ENCODE data around the gene NMRAL1.

NMRAL1 gene

GRCh38 chr16:4501071-4501478 is 26.6 kb upstream of the NMRAL1 start:
- DNase-seq: no peak

GRCh38 chr16:4500272-4500671 is 25.8 kb upstream of the NMRAL1 start:
- no peak for DNase-seq

- DNase-seq: no peak
Measured at GRCh38 chr16:4499196-4499555, 24.8 kb upstream of the NMRAL1 start.

- DNase-seq: no peak
Measured at GRCh38 chr16:4498546-4499195, 24.2 kb upstream of the NMRAL1 start.

- DNase-seq: no peak
Measured at GRCh38 chr16:4496305-4496704, 21.9 kb upstream of the NMRAL1 start.

GRCh38 chr16:4495766-4496165 is 21.3 kb upstream of the NMRAL1 start:
- DNase-seq: no peak

- DNase-seq: no peak
Measured at GRCh38 chr16:4494746-4495490, 20.5 kb upstream of the NMRAL1 start.

- DNase-seq: no peak
Measured at GRCh38 chr16:4491898-4492297, 17.5 kb upstream of the NMRAL1 start.

- no peak for DNase-seq
Measured at GRCh38 chr16:4489030-4489429, 14.6 kb upstream of the NMRAL1 start.

GRCh38 chr16:4488499-4488967 is 14.1 kb upstream of the NMRAL1 start:
- DNase-seq: no peak

- no peak for DNase-seq
Measured at GRCh38 chr16:4487955-4488498, 13.6 kb upstream of the NMRAL1 start.

- DNase-seq: no peak
Measured at GRCh38 chr16:4486126-4486893, 11.9 kb upstream of the NMRAL1 start.

- DNase-seq: no peak
Measured at GRCh38 chr16:4481963-4482362, 7.5 kb upstream of the NMRAL1 start.

- DNase-seq: no peak
Measured at GRCh38 chr16:4481526-4481925, 7.1 kb upstream of the NMRAL1 start.

GRCh38 chr16:4477966-4478365 is 3.5 kb upstream of the NMRAL1 start:
- no peak for DNase-seq

GRCh38 chr16:4475880-4476788 is 1.7 kb upstream of the NMRAL1 start, which contains the start of gene HMOX2:
HMOX2 (plus strand) TSS chr16:4476398; CDS start chr16:4505525, 29,127 bp downstream.
- DNase-seq: peak; percentile 87

- DNase-seq: no peak
Measured at GRCh38 chr16:4472880-4473279, 1.5 kb downstream of the NMRAL1 start.

- DNase-seq: no peak
Measured at GRCh38 chr16:4471869-4472268, 2.6 kb downstream of the NMRAL1 start.

GRCh38 chr16:4468972-4469371 is 5.5 kb downstream of the NMRAL1 start:
- DNase-seq: no peak

GRCh38 chr16:4467916-4468315 is 6.5 kb downstream of the NMRAL1 start:
- DNase-seq: no peak

GRCh38 chr16:4465977-4466779 is 8.2 kb downstream of the NMRAL1 start:
- DNase-seq: no peak
